ENCODE results near the gene CHFR. TPM values are rescaled to one million over a fixed set of nuclear protein-coding genes. Genes with fewer than 3 reads are reported as not detected.

The CHFR gene
- total and polyA plus RNA-seq, 9 of the 15 experiments (the other 6 are each of a cell fraction or from before 2014, with no cell fraction given) = 0.61 to 33.9 (median 19.3) TPM

DNA sequence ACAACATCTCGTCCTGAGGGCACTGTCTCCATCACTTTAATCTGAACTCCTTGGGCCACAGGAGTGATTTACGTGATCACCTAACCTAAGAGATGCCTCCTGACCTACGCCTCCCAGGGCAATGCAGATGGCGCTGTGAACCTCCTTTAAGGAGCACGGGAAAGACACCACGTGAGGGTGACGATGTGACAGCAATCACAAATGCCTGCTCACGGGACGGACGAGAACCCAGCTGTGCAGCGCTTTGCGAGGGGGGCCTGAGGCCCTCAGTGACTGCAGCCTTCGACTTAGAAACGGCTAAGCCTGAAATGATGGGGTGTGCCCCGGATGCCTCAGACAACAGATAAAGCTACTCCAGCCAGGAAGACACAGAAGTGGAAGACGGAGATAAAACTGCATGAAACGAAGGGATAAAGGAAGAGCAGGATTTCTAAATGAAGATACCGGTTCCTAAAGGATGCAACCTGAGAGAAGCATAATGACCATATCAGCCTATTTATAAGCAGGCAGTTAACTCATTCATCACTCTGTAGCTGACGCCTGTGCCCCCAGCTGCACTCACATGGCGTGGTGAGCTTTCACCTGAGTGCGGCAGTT, 44.9 kb downstream of the CHFR start (continued):
- TF ChIP-seq POLR3G (IDR thresholded peaks at IDR 0.05; ENCODE audit: extremely low read depth, insufficient read length, insufficient replicate concordance) (no peak), DEAF1 (CRISPR knock-in tag; IDR thresholded peaks at IDR 0.05) (no peak), ZNF766 (CRISPR knock-in tag; conservative IDR thresholded peaks at IDR 0.05) (no peak)

DNA sequence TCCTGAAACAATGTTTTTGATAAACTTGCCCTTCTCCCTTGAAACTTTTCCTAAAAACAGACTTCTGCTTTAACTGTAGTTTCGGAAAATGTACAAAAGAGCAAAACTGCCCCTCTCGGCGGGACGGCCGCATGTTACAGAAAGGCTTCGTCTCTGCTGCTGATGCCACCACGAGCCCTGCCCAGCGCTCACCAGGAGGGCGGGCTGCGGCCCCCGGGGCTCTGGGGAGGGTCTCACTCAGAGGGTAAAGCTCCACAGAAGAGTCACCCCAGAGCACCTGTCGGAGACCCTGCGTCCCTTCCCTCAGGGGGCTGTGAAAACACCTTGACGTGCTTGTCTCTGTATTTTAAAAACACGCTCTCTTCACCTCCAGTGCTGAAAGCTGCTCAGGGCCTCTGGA, 46.3 kb downstream of the CHFR start:
- intact Hi-C loops (cut with micrococcal nuclease) (no loop called here), in situ Hi-C loops (cut with MboI) (no loop called here)
- FAIRE-seq (no peak), ATAC-seq (no peak), DNase-seq (ENCODE audit: extremely low read depth in 1 of 4, low spot score in 3 of 4) (no peak)
- Histone ChIP-seq H4K20me1 (replicated peaks; ENCODE audit: control insufficient read depth, insufficient read depth, low read length) (no peaks in the 10 kb centered on the region), H3K79me2 (ENCODE audit: control insufficient read depth, insufficient read depth, low read length) (no peaks in the 10 kb centered on the region), H3K27me3 (ENCODE audit: control insufficient read depth in 2 of 2, insufficient read depth in 2 of 2, low read length in 2 of 2) (no peaks in the 10 kb centered on the region), H3K9me1 (ENCODE audit: control insufficient read depth, insufficient read depth, low read length) (no peaks in the 10 kb centered on the region), H3K27ac (ENCODE audit: extremely low read depth, low read depth, low read length) (no peak overlapping the region), H3K4me2 (ENCODE audit: insufficient read depth, low read length) (no peak overlapping the region), H3K9me3 (replicated peaks; ENCODE audit: control insufficient read depth, insufficient read depth, low read depth, low read length) (no peaks in the 10 kb centered on the region), H3K4me3 (no peak overlapping the region), H3K36me3 (ENCODE audit: control insufficient read depth, insufficient read depth, low read length) (peaks cover 24% of the 10 kb centered on the region; the same call in 2 of the 3 replicates), H2AFZ (ENCODE audit: low read depth, low read length) (no peak overlapping the region), H3K4me1 (replicated peaks in 1 of 2; ENCODE audit: control insufficient read depth in 2 of 2, insufficient read depth in 2 of 2, low read length in 2 of 2) (peaks cover 0 to 25% of the 10 kb centered on the region in 2 experiments; a peak in 3 of 5 replicates), H3K9ac (ENCODE audit: insufficient read depth in 1 of 2, low read depth in 2 of 2, low read length in 2 of 2) (no peak overlapping the region)
- CTCF ChIA-PET (ENCODE audit: low intra/inter-chr PET ratio) = no interaction called here
- no TSS peak for BruUV-seq (replicated peaks)
- POLR2A ChIA-PET = no interaction called here
- 97% methylated on average over 14 of the region's 15 CpGs for WGBS (ENCODE audit: insufficient coverage, low coverage, missing lambda C conversion rate)
- TF ChIP-seq NEUROD1 (IDR thresholded peaks at IDR 0.05; ENCODE audit: borderline replicate concordance, low read depth, low read length, partially characterized antibody) (no peak), ZFX (CRISPR knock-in tag; IDR thresholded peaks at IDR 0.05) (no peak), ZNF445 (CRISPR knock-in tag; IDR thresholded peaks at IDR 0.05; ENCODE audit: low read depth) (no peak), ETS2 (tag; IDR thresholded peaks at IDR 0.05; ENCODE audit: borderline replicate concordance, poor library complexity, severe bottlenecking) (no peak), HDAC6 (IDR thresholded peaks at IDR 0.05; ENCODE audit: low read depth, low read length) (no peak), ZBED1 (IDR thresholded peaks at IDR 0.05) (no peak), RBM22 (IDR thresholded peaks at IDR 0.05; ENCODE audit: low read depth, low read length, poor library complexity, severe bottlenecking) (no peak), SMAD2 (IDR thresholded peaks at IDR 0.05; ENCODE audit: low read depth, low read length) (no peak)
- TF ChIP-seq, protein P1, sequence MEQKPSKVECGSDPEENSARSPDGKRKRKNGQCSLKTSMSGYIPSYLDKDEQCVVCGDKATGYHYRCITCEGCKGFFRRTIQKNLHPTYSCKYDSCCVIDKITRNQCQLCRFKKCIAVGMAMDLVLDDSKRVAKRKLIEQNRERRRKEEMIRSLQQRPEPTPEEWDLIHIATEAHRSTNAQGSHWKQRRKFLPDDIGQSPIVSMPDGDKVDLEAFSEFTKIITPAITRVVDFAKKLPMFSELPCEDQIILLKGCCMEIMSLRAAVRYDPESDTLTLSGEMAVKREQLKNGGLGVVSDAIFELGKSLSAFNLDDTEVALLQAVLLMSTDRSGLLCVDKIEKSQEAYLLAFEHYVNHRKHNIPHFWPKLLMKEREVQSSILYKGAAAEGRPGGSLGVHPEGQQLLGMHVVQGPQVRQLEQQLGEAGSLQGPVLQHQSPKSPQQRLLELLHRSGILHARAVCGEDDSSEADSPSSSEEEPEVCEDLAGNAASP (IDR thresholded peaks at IDR 0.05) = no peak
- TF ChIP-seq, protein P2, sequence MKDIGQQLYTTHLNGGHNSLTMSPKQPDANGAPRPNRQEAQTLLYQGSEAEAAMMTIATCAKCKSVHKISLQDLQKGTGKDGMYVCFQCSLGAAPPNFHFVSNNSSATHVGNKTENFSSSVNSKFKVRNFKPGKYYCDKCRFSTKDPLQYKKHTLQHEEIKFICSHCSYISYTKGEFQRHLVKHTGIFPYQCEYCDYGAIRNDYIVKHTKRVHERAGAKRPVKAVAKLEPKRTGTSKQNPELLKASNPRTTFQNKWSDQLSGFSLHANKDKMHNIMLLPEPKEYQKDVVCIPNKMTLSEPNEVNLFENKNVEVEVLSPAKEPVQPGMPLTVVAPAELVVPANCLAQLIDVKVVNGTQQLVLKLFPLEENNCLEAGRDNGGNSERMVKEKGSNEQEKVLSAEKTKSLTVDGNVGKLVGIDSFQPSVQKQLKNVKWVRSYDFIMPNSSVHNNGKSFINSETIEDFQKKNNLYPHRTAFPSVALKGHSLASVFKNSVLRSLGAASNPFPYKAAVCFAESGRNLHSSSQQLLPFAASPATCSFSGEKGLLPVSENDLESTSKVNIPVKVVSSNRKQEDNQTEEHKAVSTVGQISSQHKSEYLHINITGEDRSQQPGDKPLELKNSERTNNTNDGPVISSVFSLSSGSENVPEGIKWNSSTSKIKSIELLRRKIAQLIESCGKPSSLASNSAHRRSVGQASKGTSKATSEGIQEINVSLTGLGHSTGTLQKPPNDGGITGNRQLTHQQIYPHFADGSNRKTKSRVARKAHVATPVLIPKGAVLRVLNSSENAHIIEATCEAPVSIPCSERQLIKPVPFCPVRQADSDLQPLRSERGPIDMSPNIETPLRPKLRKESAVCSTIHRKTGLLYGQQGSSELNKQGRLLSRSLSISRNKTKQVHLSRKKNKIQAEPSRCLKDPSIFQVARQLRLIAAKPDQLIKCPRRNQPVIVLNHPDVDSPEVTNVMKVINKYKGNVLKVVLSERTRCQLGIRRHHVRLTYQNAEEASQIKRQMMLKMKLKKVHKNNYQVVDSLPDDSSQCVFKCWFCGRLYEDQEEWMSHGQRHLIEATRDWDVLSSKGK (CRISPR knock-in tag; IDR thresholded peaks at IDR 0.05) = no peak

All from K562 (cell line).